Fibroblast of lung (primary cell): Measurements from ENCODE around the gene GINS1.

Experiments used
- EZH2 ChIP-seq: IDR thresholded peaks from 2 replicates; pipeline ENCODE4 v1.5.1; 2012; ENCODE audit warnings: low read length, control low read depth, mild to moderate bottlenecking; ENCODE audit errors: missing control alignments
- TF ChIP-seq, protein P1 (sequence below), 2 donors: IDR thresholded peaks in 1 of 2; conservative IDR thresholded peaks in 1 of 2; 1 replicate in 1 of 2; 2 replicates in 1 of 2; pipeline ENCODE4 v1.5.1; 2011 to 2012; ENCODE audit warnings: low read length in 2 of 2, control low read depth in 1 of 2, inconsistent platforms in 1 of 2, low read depth in 1 of 2, mild to moderate bottlenecking in 1 of 2

DNA sequence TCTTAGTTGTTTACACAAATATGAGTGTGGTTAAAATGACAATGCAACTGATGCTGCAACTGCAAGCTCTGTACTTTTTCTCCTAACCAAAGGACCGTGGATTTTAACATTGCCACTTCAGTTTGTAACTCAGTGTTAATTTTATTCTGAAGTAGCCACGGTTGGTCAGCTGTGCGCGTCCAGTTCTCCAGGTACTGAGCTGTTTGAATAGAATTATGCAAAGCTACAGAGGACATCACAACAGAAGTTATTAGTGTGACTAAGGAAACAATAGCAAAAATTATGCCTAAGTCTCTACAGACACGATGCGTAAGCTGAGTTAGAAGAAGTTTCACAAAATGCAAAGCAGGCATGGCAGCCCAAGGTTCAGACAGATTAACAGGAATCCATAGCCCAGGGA lies 12.5 kb upstream of the GINS1 start:
- TF ChIP-seq, protein P1, sequence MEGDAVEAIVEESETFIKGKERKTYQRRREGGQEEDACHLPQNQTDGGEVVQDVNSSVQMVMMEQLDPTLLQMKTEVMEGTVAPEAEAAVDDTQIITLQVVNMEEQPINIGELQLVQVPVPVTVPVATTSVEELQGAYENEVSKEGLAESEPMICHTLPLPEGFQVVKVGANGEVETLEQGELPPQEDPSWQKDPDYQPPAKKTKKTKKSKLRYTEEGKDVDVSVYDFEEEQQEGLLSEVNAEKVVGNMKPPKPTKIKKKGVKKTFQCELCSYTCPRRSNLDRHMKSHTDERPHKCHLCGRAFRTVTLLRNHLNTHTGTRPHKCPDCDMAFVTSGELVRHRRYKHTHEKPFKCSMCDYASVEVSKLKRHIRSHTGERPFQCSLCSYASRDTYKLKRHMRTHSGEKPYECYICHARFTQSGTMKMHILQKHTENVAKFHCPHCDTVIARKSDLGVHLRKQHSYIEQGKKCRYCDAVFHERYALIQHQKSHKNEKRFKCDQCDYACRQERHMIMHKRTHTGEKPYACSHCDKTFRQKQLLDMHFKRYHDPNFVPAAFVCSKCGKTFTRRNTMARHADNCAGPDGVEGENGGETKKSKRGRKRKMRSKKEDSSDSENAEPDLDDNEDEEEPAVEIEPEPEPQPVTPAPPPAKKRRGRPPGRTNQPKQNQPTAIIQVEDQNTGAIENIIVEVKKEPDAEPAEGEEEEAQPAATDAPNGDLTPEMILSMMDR (conservative IDR thresholded peaks at IDR 0.05 in 1 of 2, IDR thresholded peaks at IDR 0.05 in 1 of 2; ENCODE audit: low read depth in 1 of 2, low read length in 2 of 2): no peak
- TF ChIP-seq EZH2: no peak
